Fibroblast of lung (primary cell): ENCODE data around the gene KATNAL1. TPM values are rescaled to one million over a fixed set of nuclear protein-coding genes. Genes with fewer than 3 reads are reported as not detected.

Experiments
- DNase-seq, 2 donors: peaks; one replicate each; pipeline versions ENCODE4 v3.0.0 to v3.0.0-alpha.2; 2010; ENCODE audit warnings: low read depth in 2 of 2
- H2AFZ ChIP-seq: 2 replicates; pipeline ENCODE4 v1.5.1; 2012; ENCODE audit warnings: low read length, control low read depth, inconsistent platforms
- H3K27ac ChIP-seq: 2 replicates; pipeline ENCODE4 v1.5.1; 2011; ENCODE audit warnings: low read length, control low read depth; ENCODE audit not compliant: insufficient read depth
- H3K27me3 ChIP-seq: 2 replicates; pipeline ENCODE4 v1.5.1; 2011; ENCODE audit warnings: mild to moderate bottlenecking, low read length; ENCODE audit not compliant: control insufficient read depth, insufficient read depth
- H3K36me3 ChIP-seq: 2 replicates; pipeline ENCODE4 v1.5.1; 2011; ENCODE audit warnings: low read length; ENCODE audit not compliant: control insufficient read depth, insufficient read depth
- H3K4me1 ChIP-seq: 2 replicates; pipeline ENCODE4 v1.5.1; 2011; ENCODE audit warnings: low read length; ENCODE audit not compliant: control insufficient read depth, insufficient read depth; ENCODE audit errors: extremely low read depth
- H3K4me2 ChIP-seq: 2 replicates; pipeline ENCODE4 v1.5.1; 2011; ENCODE audit warnings: low read length, control low read depth; ENCODE audit not compliant: insufficient read depth; ENCODE audit errors: extremely low read depth
- H3K4me3 ChIP-seq, 4 experiments: fragments of 200-600 bp in 1 of 4; sonication (generic) in 1 of 4; replicated peaks in 1 of 4; 2 replicates each; pipeline ENCODE4 v1.5.1; 2011 to 2016; ENCODE audit warnings: low read length in 4 of 4, low read depth in 3 of 4, mild to moderate bottlenecking in 3 of 4, control low read depth in 2 of 4, inconsistent platforms in 1 of 4, mixed read lengths in 1 of 4; ENCODE audit not compliant: insufficient read depth in 1 of 4; ENCODE audit errors: control extremely low read depth in 1 of 4
- H3K79me2 ChIP-seq: 2 replicates; pipeline ENCODE4 v1.5.1; 2012; ENCODE audit warnings: mild to moderate bottlenecking, low read length, inconsistent platforms; ENCODE audit not compliant: control insufficient read depth, insufficient read depth
- H3K9ac ChIP-seq: 2 replicates; pipeline ENCODE4 v1.5.1; 2011; ENCODE audit warnings: mild to moderate bottlenecking, low read length, control low read depth; ENCODE audit not compliant: insufficient read depth
- H3K9me3 ChIP-seq: 2 replicates; pipeline ENCODE4 v1.5.1; 2012; ENCODE audit warnings: low read depth, low read length; ENCODE audit not compliant: control insufficient read depth, insufficient read depth
- H4K20me1 ChIP-seq: 2 replicates; pipeline ENCODE4 v1.5.1; 2011; ENCODE audit warnings: low read length; ENCODE audit not compliant: control insufficient read depth, insufficient read depth; ENCODE audit errors: extremely low read depth
- CTCF ChIP-seq, 2 donors: IDR thresholded peaks in 1 of 2; conservative IDR thresholded peaks in 1 of 2; 1 replicate in 1 of 2; 2 replicates in 1 of 2; pipeline ENCODE4 v1.5.1; 2011 to 2012; ENCODE audit warnings: low read length in 2 of 2, control low read depth in 1 of 2, inconsistent platforms in 1 of 2, low read depth in 1 of 2, mild to moderate bottlenecking in 1 of 2
- EZH2 ChIP-seq: IDR thresholded peaks from 2 replicates; pipeline ENCODE4 v1.5.1; 2012; ENCODE audit warnings: low read length, control low read depth, mild to moderate bottlenecking; ENCODE audit errors: missing control alignments
- polyA plus RNA-seq, 2 donors: library from polyadenylated mRNA; depleted of rRNA in 1 of 2; stranded (reverse) in 1 of 2; unstranded in 1 of 2; fragments of >200 nt; gene quantifications; 2 replicates each; pipeline ENCODE4 v1.2.1, GENCODE V29; 2011 to 2012; ENCODE audit warnings: missing spikeins in 1 of 2
- total RNA-seq: library from RNA; depleted of rRNA; stranded (reverse); fragments of >200 nt; gene quantifications from 2 replicates; pipeline ENCODE4 v1.2.1, GENCODE V29; 2014

The KATNAL1 gene
- total and polyA plus RNA-seq, 2 donors (not counting 1 experiment from before 2014, with no cell fraction given) = 24.8 to 32.7 TPM

- no peak overlapping the region for H3K4me3 ChIP-seq
- DNase-seq = no peak
- no peaks in the 10 kb centered on the region for H4K20me1 ChIP-seq
- no peak overlapping the region for H3K27ac ChIP-seq
- no peak for TF ChIP-seq CTCF (conservative IDR thresholded peaks at IDR 0.05 in 1 of 2, IDR thresholded peaks at IDR 0.05 in 1 of 2; ENCODE audit: low read depth in 1 of 2, low read length in 2 of 2)
- no peak for TF ChIP-seq EZH2
- H3K4me2 ChIP-seq = no peak overlapping the region
- H3K27me3 ChIP-seq = no peaks in the 10 kb centered on the region
- peaks cover 2% of the 10 kb centered on the region for H3K4me1 ChIP-seq
- no peaks in the 10 kb centered on the region for H3K79me2 ChIP-seq
- no peak overlapping the region for H2AFZ ChIP-seq
- H3K9ac ChIP-seq = no peak overlapping the region
- H3K36me3 ChIP-seq = no peaks in the 10 kb centered on the region
- no peaks in the 10 kb centered on the region for H3K9me3 ChIP-seq
Measured at GRCh38 chr13:30319130-30319529, 11.8 kb upstream of the KATNAL1 start.

- peak in 1 of 2 donors; percentile 37 for DNase-seq
- TF ChIP-seq CTCF (conservative IDR thresholded peaks at IDR 0.05 in 1 of 2, IDR thresholded peaks at IDR 0.05 in 1 of 2; ENCODE audit: low read depth in 1 of 2, low read length in 2 of 2) = no peak
- TF ChIP-seq EZH2 = no peak
- H2AFZ ChIP-seq = no peak overlapping the region
- H3K4me2 ChIP-seq = no peak overlapping the region
- peaks cover 2% of the 10 kb centered on the region for H3K4me1 ChIP-seq
- H3K79me2 ChIP-seq = no peaks in the 10 kb centered on the region
- H3K4me3 ChIP-seq = no peak overlapping the region
- no peaks in the 10 kb centered on the region for H4K20me1 ChIP-seq
- H3K36me3 ChIP-seq = no peaks in the 10 kb centered on the region
- no peak overlapping the region for H3K27ac ChIP-seq
- H3K9me3 ChIP-seq = no peaks in the 10 kb centered on the region
- no peak overlapping the region for H3K9ac ChIP-seq
- H3K27me3 ChIP-seq = no peaks in the 10 kb centered on the region
Measured at GRCh38 chr13:30318026-30318425, 10.7 kb upstream of the KATNAL1 start.

GRCh38 chr13:30314562-30314961, 7.2 kb upstream of the KATNAL1 start:
- H4K20me1 ChIP-seq = no peaks in the 10 kb centered on the region
- H3K9me3 ChIP-seq = no peaks in the 10 kb centered on the region

More at GRCh38 chr13:30314562-30314961, 7.2 kb upstream of the KATNAL1 start:
- no peak overlapping the region for H2AFZ ChIP-seq
- H3K79me2 ChIP-seq = no peaks in the 10 kb centered on the region
- no peak for TF ChIP-seq CTCF (conservative IDR thresholded peaks at IDR 0.05 in 1 of 2, IDR thresholded peaks at IDR 0.05 in 1 of 2; ENCODE audit: low read depth in 1 of 2, low read length in 2 of 2)
- TF ChIP-seq EZH2 = no peak
- H3K27me3 ChIP-seq = no peaks in the 10 kb centered on the region
- DNase-seq = no peak
- no peak overlapping the region for H3K9ac ChIP-seq
- no peaks in the 10 kb centered on the region for H3K36me3 ChIP-seq
- no peak overlapping the region for H3K4me3 ChIP-seq
- no peak overlapping the region for H3K27ac ChIP-seq
- H3K4me2 ChIP-seq = no peak overlapping the region
- H3K4me1 ChIP-seq = peaks cover 2% of the 10 kb centered on the region
